ENCODE results near the gene C10orf90.

- TF ChIP-seq CTCF (IDR thresholded peaks at IDR 0.05; ENCODE audit: insufficient read depth, low read length, poor library complexity, severe bottlenecking): no peak
- TF ChIP-seq EZH2phosphoT487 (conservative IDR thresholded peaks at IDR 0.05; ENCODE audit: low read length): no peak
These were observed 286.1 kb downstream of the C10orf90 start for GRCh38 chr10:126384269-126384873.

Measured in SU-DHL-6 (cell line).